ENCODE results near the gene C7. TPM values are rescaled to one million over a fixed set of nuclear protein-coding genes. Genes with fewer than 3 reads are reported as not detected.
"Not testable (repeated sequence)": the region's sequence is repeated elsewhere in the genome, so short reads cannot be mapped to it uniquely, and the experiment has no call there.

The C7 gene
- total and polyA plus RNA-seq, 2 of the 8 experiments (the other 6 are each of a cell fraction or from before 2014, with no cell fraction given) = 0.08 TPM; not detected in 1

DNA sequence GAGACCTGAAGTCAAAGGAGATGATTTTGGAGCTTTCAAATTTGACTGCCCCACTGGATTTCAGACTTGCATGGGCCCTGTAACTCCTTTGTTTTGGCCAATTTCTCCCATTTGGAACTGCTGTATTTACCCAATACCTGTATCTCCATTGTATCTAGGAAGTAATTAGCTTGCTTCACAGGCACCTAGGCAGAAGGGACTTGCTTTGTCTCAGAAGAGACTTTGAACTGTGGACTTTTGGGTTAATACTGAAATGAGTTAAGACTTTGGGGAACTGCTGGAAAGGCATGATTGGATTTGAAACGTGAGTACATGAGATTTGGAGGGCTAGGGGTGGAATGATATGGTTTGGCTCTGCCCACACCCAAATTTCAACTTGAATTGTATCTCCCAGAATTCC lies 26.2 kb upstream of the C7 start:
- H3K27ac ChIP-seq (ENCODE audit: low read depth, low read length); H3K14ac ChIP-seq (ENCODE audit: insufficient read length); H2BK15ac ChIP-seq (ENCODE audit: low read length); H3K9ac ChIP-seq (replicated peaks in 1 of 4; ENCODE audit: extremely low read depth in 1 of 4, low read depth in 3 of 4, low read length in 3 of 4); H3K23ac ChIP-seq (ENCODE audit: insufficient read length); H3K18ac ChIP-seq (ENCODE audit: extremely low read depth, low read length); POLR2A ChIA-PET (ENCODE audit: partially characterized antibody); H3K4me3 ChIP-seq (ENCODE audit: extremely low read depth in 1 of 4, insufficient read depth in 2 of 4, low read depth in 3 of 4, low read length in 4 of 4); H2BK120ac ChIP-seq (replicated peaks; ENCODE audit: low read depth, low read length); H4K5ac ChIP-seq (ENCODE audit: insufficient read length, low read depth, low read length); H3K79me2 ChIP-seq (ENCODE audit: control insufficient read depth in 1 of 2, insufficient read depth in 2 of 2, low read length in 2 of 2); FAIRE-seq; H3K79me1 ChIP-seq (ENCODE audit: low read depth, low read length); H3K27me3 ChIP-seq (replicated peaks in 1 of 4; ENCODE audit: control insufficient read depth in 3 of 4, extremely low read depth in 1 of 4, insufficient read depth in 3 of 4, low read length in 3 of 4); H3K36me3 ChIP-seq (ENCODE audit: control insufficient read depth in 2 of 4, insufficient read depth in 4 of 4, low read length in 3 of 4); H2AFZ ChIP-seq (ENCODE audit: low read length); DNase-seq (ENCODE audit: low read depth in 1 of 2, low spot score in 2 of 2); H2BK12ac ChIP-seq (ENCODE audit: low read depth, low read length); H2BK5ac ChIP-seq (ENCODE audit: low read depth, low read length); H2BK20ac ChIP-seq (ENCODE audit: low read length); H3K4ac ChIP-seq (replicated peaks; ENCODE audit: insufficient read length, low read depth, low read length); H4K8ac ChIP-seq (ENCODE audit: extremely low read depth, insufficient read depth, low read length); H2AK5ac ChIP-seq (ENCODE audit: low read depth, low read length); H4K91ac ChIP-seq (replicated peaks; ENCODE audit: insufficient read length, low read length); H4K20me1 ChIP-seq (replicated peaks in 1 of 2; ENCODE audit: control insufficient read depth in 1 of 2, insufficient read depth in 2 of 2, low read length in 2 of 2); H3K56ac ChIP-seq (replicated peaks; ENCODE audit: insufficient read length, low read depth, low read length); H3K4me1 ChIP-seq (replicated peaks in 1 of 4; ENCODE audit: control insufficient read depth in 3 of 4, insufficient read depth in 4 of 4, low read length in 3 of 4); H3K4me2 ChIP-seq (ENCODE audit: insufficient read depth in 1 of 2, low read depth in 2 of 2, low read length in 2 of 2); H3K23me2 ChIP-seq (ENCODE audit: low read depth, low read length): not testable (repeated sequence)
- 75% methylated on average over 1 of the region's 1 CpG; no CpG with 5 or more reads in 1 of the 2 experiments for WGBS, 2 experiments (ENCODE audit: extremely low coverage in 1 of 2, insufficient coverage in 1 of 2, insufficient read length in 1 of 2, insufficient replicate concordance in 2 of 2, low coverage in 1 of 2, low lambda C conversion rate in 2 of 2, missing lambda C conversion rate in 1 of 2)
- CTCF ChIA-PET (ENCODE audit: partially characterized antibody) = interaction anchor here (0.6 to 1.4 kb wide), 2 partner anchors 11 to 19 kb away, joined by 7 read pairs; no protein-coding TSS in a partner anchor
- peaks cover 9 to 14% of the 10 kb centered on the region in 2 experiments; a peak in 2 of 4 replicates for H3K9me3 ChIP-seq (ENCODE audit: insufficient read depth in 2 of 2, low read depth in 1 of 2, low read length in 1 of 2)
